Measurements from ENCODE around the gene TLR10.
A peak's percentile ranks its signal among the peaks of the same experiment; 100 is the strongest.

TLR10 gene

DNA sequence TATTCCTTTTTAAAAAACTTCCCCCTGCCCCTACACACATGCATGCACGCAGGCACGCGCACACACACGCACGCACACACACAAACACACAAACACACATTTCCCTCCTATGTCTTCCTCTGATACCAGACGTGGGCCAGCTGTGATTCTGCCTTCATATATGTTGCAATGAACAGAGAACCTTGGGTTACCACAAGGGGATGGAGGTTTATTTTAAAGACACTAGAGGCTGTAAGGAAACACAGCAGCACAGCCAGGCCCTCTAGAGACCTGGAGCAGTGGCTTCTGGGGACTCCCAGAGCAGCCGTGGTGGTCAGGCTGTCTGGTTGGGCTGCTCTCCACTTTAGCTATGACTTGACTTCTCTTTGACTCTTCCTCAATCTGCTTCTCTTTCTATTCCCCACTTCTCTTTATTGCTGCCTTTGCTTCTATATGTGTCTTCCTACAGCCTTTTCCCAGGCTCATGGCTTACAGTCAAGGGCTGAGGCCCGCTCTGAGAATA is 3.2 kb upstream of the TLR10 start:
- H3K27ac ChIP-seq: no peak overlapping the region
- peak in 1 of 2 donors; percentile 63 for DNase-seq
- H3K4me1 ChIP-seq: no peaks in the 10 kb centered on the region
- intact Hi-C loops (cut with DNase I; ENCODE audit: low total_unique reads): no loop called here
- no peak overlapping the region for H3K4me3 ChIP-seq
- no peaks in the 10 kb centered on the region for H3K9me3 ChIP-seq
- H3K27me3 ChIP-seq: no peaks in the 10 kb centered on the region
- TF ChIP-seq, protein P1, sequence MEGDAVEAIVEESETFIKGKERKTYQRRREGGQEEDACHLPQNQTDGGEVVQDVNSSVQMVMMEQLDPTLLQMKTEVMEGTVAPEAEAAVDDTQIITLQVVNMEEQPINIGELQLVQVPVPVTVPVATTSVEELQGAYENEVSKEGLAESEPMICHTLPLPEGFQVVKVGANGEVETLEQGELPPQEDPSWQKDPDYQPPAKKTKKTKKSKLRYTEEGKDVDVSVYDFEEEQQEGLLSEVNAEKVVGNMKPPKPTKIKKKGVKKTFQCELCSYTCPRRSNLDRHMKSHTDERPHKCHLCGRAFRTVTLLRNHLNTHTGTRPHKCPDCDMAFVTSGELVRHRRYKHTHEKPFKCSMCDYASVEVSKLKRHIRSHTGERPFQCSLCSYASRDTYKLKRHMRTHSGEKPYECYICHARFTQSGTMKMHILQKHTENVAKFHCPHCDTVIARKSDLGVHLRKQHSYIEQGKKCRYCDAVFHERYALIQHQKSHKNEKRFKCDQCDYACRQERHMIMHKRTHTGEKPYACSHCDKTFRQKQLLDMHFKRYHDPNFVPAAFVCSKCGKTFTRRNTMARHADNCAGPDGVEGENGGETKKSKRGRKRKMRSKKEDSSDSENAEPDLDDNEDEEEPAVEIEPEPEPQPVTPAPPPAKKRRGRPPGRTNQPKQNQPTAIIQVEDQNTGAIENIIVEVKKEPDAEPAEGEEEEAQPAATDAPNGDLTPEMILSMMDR (IDR thresholded peaks at IDR 0.05): no peak
- no peaks in the 10 kb centered on the region for H3K36me3 ChIP-seq

GRCh38 chr4:38785041-38785790 is 2.4 kb upstream of the TLR10 start:
- TF ChIP-seq, protein P1 (IDR thresholded peaks at IDR 0.05): no peak
- Histone ChIP-seq H3K36me3 (no peaks in the 10 kb centered on the region), H3K4me3 (no peak overlapping the region), H3K27me3 (no peaks in the 10 kb centered on the region), H3K4me1 (no peaks in the 10 kb centered on the region), H3K9me3 (no peaks in the 10 kb centered on the region), H3K27ac (no peak overlapping the region)
- DNase-seq: no peak
- intact Hi-C loops (cut with DNase I; ENCODE audit: low total_unique reads): no loop called here

- H3K4me3 ChIP-seq: no peak overlapping the region
- H3K9me3 ChIP-seq: no peaks in the 10 kb centered on the region
- DNase-seq: no peak
- no peaks in the 10 kb centered on the region for H3K4me1 ChIP-seq
- H3K27me3 ChIP-seq: no peaks in the 10 kb centered on the region
- TF ChIP-seq, protein P1 (IDR thresholded peaks at IDR 0.05): no peak
- H3K36me3 ChIP-seq: no peaks in the 10 kb centered on the region
- intact Hi-C loops (cut with DNase I; ENCODE audit: low total_unique reads): no loop called here
- no peak overlapping the region for H3K27ac ChIP-seq
Observed at GRCh38 chr4:38784141-38784540, 1.4 kb upstream of the TLR10 start.

DNA sequence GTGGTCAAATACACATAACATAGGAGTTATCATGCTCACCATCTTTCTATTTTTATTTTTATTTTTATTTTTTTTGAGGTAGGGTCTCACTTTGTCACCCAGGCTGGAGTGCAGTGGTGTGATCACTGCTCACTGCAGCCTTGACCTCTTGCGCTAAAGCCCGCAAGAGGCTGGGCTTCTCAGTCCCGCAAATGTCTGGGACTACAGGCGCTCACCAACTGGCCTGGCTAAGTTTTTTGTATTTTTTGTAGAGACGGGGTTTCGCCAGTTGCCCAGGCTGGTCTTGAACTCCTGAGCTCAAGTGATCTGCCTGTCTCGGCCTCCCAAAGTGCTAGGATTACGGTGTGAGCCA is 295 bp upstream of the TLR10 start:
- Histone ChIP-seq H3K27me3 (no peaks in the 10 kb centered on the region), H3K9me3 (no peaks in the 10 kb centered on the region), H3K27ac (no peak overlapping the region), H3K4me1 (no peaks in the 10 kb centered on the region), H3K4me3 (no peak overlapping the region), H3K36me3 (no peaks in the 10 kb centered on the region)
- TF ChIP-seq, protein P1 (IDR thresholded peaks at IDR 0.05): peak in 1 of 2 experiments; percentile 2
- intact Hi-C loops (cut with DNase I; ENCODE audit: low total_unique reads): no loop called here
- no peak for DNase-seq

GRCh38 chr4:38781854-38782261 is 932 bp downstream of the TLR10 start:
- Histone ChIP-seq H3K27me3 (no peaks in the 10 kb centered on the region), H3K36me3 (no peaks in the 10 kb centered on the region), H3K4me1 (no peaks in the 10 kb centered on the region), H3K4me3 (no peak overlapping the region), H3K9me3 (no peaks in the 10 kb centered on the region), H3K27ac (no peak overlapping the region)
- no peak for DNase-seq
- TF ChIP-seq, protein P1 (IDR thresholded peaks at IDR 0.05): no peak
- intact Hi-C loops (cut with DNase I; ENCODE audit: low total_unique reads): no loop called here

Measured in tibial artery (tissue), 4 donors.